Mesothelial cell of epicardium (in vitro differentiated cells): ENCODE results near the gene SPEG. TPM values are rescaled to one million over a fixed set of nuclear protein-coding genes. Genes with fewer than 3 reads are reported as not detected.

ENCODE experiments used
- DNase-seq, 2 experiments: peaks; one replicate each; pipeline ENCODE4 v3.0.0; 2021; ENCODE audit warnings: low spot score in 2 of 2; ENCODE audit not compliant: unreplicated experiment in 2 of 2
- H3K27ac Mint-ChIP-seq: 2 replicates; pipeline ENCODE4 v1.8.0; 2021; ENCODE audit warnings: mixed read lengths
- H3K27me3 Mint-ChIP-seq: 2 replicates; pipeline ENCODE4 v1.8.0; 2021; ENCODE audit warnings: low read depth, mixed read lengths
- H3K36me3 Mint-ChIP-seq: 2 replicates; pipeline ENCODE4 v1.8.0; 2021; ENCODE audit warnings: mixed read lengths
- H3K4me1 Mint-ChIP-seq: 2 replicates; pipeline ENCODE4 v1.8.0; 2021; ENCODE audit warnings: mixed read lengths
- H3K4me3 Mint-ChIP-seq: 2 replicates; pipeline ENCODE4 v1.8.0; 2021; ENCODE audit warnings: mild to moderate bottlenecking, moderate library complexity, mixed read lengths
- H3K9me3 Mint-ChIP-seq: 2 replicates; pipeline ENCODE4 v1.8.0; 2021; ENCODE audit warnings: mixed read lengths
- total RNA-seq: library from RNA; stranded (reverse); gene quantifications from 3 replicates; pipeline ENCODE4 v1.2.1, GENCODE V29; 2021
- TF ChIP-seq, protein P1 (sequence below): fragments of 200-600 bp; sonication (generic); IDR thresholded peaks from one replicate; pipeline ENCODE4 v1.5.0; 2021; ENCODE audit warnings: antibody characterized with exemption; ENCODE audit not compliant: unreplicated experiment

SPEG gene
- total RNA-seq, 1 donor from 2014 or later: 97.7 TPM

DNA sequence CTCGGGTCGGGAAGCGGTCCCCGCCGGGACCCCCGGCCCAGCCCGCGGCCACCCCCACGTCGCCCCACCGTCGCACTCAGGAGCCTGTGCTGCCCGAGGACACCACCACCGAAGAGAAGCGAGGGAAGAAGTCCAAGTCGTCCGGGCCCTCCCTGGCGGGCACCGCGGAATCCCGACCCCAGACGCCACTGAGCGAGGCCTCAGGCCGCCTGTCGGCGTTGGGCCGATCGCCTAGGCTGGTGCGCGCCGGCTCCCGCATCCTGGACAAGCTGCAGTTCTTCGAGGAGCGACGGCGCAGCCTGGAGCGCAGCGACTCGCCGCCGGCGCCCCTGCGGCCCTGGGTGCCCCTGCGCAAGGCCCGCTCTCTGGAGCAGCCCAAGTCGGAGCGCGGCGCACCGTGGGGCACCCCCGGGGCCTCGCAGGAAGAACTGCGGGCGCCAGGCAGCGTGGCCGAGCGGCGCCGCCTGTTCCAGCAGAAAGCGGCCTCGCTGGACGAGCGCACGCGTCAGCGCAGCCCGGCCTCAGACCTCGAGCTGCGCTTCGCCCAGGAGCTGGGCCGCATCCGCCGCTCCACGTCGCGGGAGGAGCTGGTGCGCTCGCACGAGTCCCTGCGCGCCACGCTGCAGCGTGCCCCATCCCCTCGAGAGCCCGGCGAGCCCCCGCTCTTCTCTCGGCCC, 13.6 kb downstream of the SPEG start:
- Mint-ChIP-seq H3K27me3 (peaks cover 15% of the 10 kb centered on the region), H3K9me3 (no peaks in the 10 kb centered on the region), H3K27ac (no peak overlapping the region), H3K36me3 (peaks cover 8% of the 10 kb centered on the region), H3K4me3 (no peak overlapping the region), H3K4me1 (peaks cover 28% of the 10 kb centered on the region)
- DNase-seq: no peak
- TF ChIP-seq, protein P1, sequence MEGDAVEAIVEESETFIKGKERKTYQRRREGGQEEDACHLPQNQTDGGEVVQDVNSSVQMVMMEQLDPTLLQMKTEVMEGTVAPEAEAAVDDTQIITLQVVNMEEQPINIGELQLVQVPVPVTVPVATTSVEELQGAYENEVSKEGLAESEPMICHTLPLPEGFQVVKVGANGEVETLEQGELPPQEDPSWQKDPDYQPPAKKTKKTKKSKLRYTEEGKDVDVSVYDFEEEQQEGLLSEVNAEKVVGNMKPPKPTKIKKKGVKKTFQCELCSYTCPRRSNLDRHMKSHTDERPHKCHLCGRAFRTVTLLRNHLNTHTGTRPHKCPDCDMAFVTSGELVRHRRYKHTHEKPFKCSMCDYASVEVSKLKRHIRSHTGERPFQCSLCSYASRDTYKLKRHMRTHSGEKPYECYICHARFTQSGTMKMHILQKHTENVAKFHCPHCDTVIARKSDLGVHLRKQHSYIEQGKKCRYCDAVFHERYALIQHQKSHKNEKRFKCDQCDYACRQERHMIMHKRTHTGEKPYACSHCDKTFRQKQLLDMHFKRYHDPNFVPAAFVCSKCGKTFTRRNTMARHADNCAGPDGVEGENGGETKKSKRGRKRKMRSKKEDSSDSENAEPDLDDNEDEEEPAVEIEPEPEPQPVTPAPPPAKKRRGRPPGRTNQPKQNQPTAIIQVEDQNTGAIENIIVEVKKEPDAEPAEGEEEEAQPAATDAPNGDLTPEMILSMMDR: no peak

DNA sequence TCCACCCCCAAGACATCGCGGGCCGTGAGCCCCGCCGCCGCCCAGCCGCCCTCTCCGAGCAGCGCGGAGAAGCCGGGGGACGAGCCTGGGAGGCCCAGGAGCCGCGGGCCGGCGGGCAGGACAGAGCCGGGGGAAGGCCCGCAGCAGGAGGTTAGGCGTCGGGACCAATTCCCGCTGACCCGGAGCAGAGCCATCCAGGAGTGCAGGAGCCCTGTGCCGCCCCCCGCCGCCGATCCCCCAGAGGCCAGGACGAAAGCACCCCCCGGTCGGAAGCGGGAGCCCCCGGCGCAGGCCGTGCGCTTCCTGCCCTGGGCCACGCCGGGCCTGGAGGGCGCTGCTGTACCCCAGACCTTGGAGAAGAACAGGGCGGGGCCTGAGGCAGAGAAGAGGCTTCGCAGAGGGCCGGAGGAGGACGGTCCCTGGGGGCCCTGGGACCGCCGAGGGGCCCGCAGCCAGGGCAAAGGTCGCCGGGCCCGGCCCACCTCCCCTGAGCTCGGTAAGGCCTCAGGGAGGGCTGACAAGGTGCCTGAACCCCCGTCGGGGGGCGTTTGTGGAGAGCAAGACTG, 14.2 kb downstream of the SPEG start:
- DNase-seq: no peak
- H3K4me1 Mint-ChIP-seq: peaks cover 30% of the 10 kb centered on the region

DNA sequence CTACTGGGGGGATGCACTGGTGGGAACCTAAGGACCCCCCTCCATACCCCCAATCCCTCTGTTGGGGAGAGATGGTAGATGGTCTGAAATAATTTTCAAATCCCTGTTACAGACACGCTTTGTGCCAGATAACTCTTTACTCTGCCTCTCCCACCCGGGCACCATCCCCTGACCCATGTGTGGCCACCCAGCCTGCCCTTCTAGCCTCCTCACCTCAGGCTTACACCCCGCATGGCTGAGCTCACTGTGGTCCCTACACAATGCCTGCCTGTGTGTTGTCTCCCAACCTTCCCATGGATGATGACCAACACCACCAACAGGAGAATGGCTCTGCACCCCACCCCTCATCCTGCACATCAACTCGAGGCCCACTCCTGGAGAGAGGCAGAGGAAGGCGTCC, 15.0 kb downstream of the SPEG start:
- H3K9me3 Mint-ChIP-seq: no peaks in the 10 kb centered on the region
- no peak for DNase-seq
- no peak overlapping the region for H3K4me3 Mint-ChIP-seq
- H3K27ac Mint-ChIP-seq: no peak overlapping the region
- H3K4me1 Mint-ChIP-seq: peaks cover 32% of the 10 kb centered on the region
- peaks cover 8% of the 10 kb centered on the region for H3K36me3 Mint-ChIP-seq
- TF ChIP-seq, protein P1: no peak
- H3K27me3 Mint-ChIP-seq: peaks cover 15% of the 10 kb centered on the region

More for the DNA sequence above, 14.2 kb downstream of the SPEG start:
- peaks cover 15% of the 10 kb centered on the region for H3K27me3 Mint-ChIP-seq
- H3K4me3 Mint-ChIP-seq: no peak overlapping the region
- no peak overlapping the region for H3K27ac Mint-ChIP-seq
- H3K9me3 Mint-ChIP-seq: no peaks in the 10 kb centered on the region
- TF ChIP-seq, protein P1: no peak
- H3K36me3 Mint-ChIP-seq: peaks cover 8% of the 10 kb centered on the region

DNA sequence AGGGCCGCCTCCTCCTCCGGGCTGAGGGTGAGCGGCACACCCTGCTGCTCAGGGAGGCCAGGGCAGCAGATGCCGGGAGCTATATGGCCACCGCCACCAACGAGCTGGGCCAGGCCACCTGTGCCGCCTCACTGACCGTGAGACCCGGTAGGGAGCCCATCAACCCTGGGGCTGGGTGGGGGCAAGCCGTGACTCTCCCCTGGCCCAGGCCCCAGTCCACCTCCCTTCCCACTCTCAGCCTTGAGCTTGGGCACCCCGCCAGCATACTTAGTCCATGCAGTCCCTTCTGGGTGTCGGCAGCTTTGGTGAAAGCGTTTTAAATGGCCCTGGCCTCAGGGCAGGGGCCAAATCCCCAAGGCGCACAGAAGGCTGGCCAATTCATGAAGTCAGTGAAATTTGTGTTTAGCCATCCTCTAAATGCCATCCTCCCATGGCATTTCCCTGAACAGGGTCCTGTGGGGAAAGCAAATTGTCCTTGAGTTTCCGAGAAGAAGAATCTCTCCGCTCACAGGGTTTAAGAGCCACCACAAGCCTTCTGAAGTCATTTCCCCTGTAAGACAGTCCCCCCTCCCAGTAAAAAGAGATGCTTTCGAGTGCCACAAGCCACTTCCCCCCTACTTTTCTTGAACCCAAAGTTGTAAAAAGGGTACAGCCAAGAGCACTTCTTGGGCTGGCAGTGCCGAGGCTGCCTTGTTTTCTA, 17.2 kb downstream of the SPEG start:
- peaks cover 21% of the 10 kb centered on the region for H3K4me1 Mint-ChIP-seq
- peaks cover 12% of the 10 kb centered on the region for H3K36me3 Mint-ChIP-seq
- TF ChIP-seq, protein P1: no peak
- no peaks in the 10 kb centered on the region for H3K9me3 Mint-ChIP-seq
- peak overlapping the region; percentile 19 for H3K27ac Mint-ChIP-seq
- DNase-seq: no peak
- H3K27me3 Mint-ChIP-seq: peaks cover 15% of the 10 kb centered on the region
- H3K4me3 Mint-ChIP-seq: no peak overlapping the region

DNA sequence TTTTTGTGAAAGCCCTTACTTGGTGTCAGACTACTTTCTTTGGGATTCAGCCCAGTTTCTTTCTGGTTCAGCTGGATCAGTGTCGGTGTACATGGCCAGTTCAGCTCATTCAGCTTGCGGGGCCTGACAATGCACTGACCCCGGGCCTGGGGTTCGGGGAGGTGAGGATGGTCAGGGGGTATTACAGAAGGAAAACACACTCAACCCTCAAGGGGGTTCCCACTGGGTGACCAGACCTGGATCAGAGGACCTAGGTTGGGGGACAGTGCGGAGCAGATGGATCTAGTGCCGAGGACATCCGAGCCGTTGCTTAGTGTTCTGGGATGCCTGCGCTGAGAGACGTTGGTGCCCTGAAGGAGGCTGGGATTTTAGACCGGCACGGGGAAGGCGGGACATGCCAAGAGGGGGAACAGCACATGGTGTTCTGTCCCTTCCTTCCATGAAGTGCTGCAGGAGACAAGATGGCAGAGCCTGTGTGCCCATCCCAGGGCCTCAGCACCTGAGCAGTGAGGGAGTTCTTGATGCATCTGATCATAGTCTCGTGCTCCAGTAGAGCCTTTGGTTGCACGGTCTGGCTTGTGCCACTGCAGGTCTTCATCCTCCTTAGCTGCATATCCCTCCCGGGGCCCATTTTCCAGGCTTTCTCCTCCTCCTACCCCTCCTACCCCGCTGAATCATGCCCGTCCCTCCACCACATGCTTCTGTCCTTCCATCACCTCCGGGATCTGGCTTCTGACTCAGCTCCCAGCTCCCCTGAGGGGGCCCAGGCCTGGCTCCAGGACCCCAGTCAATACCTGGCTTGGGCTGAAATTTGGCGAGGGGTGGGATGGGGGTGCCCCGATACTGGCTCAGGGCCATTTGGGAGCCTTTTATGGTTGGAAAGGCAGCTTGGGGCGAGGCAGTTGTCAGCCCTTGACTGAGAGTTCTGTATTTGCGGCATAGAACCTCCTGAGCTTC, 18.0 kb downstream of the SPEG start:
- Mint-ChIP-seq H3K9me3 (no peaks in the 10 kb centered on the region), H3K4me3 (peak overlapping the region; percentile 31), H3K4me1 (peaks cover 21% of the 10 kb centered on the region), H3K36me3 (peaks cover 12% of the 10 kb centered on the region), H3K27me3 (peaks cover 9% of the 10 kb centered on the region), H3K27ac (peak overlapping the region; percentile 66)
- DNase-seq: no peak
- TF ChIP-seq, protein P1: no peak
